SK-N-SH (cell line): ENCODE data around the gene ANO3. TPM values are rescaled to one million over a fixed set of nuclear protein-coding genes. Genes with fewer than 3 reads are reported as not detected.

Experiments used
- CTCF ChIA-PET: fragments of 300-600, 350-600 bp; formaldehyde crosslinking; extraction: SDS; loops from one replicate; lab custom pipeline; 2021; lab: Yijun Ruan, JAX
- POLR2A ChIA-PET: fragments of 350-600 bp; sonication (Branson Sonifier 250); formaldehyde crosslinking; extraction: SDS; loops from one replicate; lab custom pipeline; 2020; ENCODE audit warnings: antibody characterized with exemption, inconsistent platforms; lab: Yijun Ruan, JAX
- DNase-seq: peaks from one replicate; pipeline ENCODE4 v3.0.0; 2012
- H2AFZ ChIP-seq: fragments of 200-600 bp; sonication (generic); 2 replicates; pipeline ENCODE4 v1.8.1; 2016; ENCODE audit warnings: antibody characterized with exemption, mild to moderate bottlenecking, low read depth
- H3F3A ChIP-seq: fragments of 200-600 bp; sonication (generic); replicated peaks from 2 replicates; pipeline ENCODE3; 2016; ENCODE audit warnings: antibody characterized with exemption, mild to moderate bottlenecking; ENCODE audit not compliant: insufficient read depth
- H3K27ac ChIP-seq, 2 experiments: fragments of 200-500 bp in 1 of 2; fragments of 200-600 bp in 1 of 2; sonication (Bioruptor generic) in 1 of 2; sonication (generic), shearing (Covaris generic) in 1 of 2; 2 replicates each; pipeline versions ENCODE4 v1.5.1 to v1.6.1; 2014 to 2016; ENCODE audit warnings: low read depth in 2 of 2, inconsistent platforms in 1 of 2, low read length in 1 of 2, mild to moderate bottlenecking in 1 of 2, mixed read lengths in 1 of 2
- H3K27me3 ChIP-seq: fragments of 200-600 bp; sonication (generic), shearing (Covaris generic); 2 replicates; pipeline ENCODE4 v1.6.1; 2016; ENCODE audit warnings: mixed run types; ENCODE audit not compliant: insufficient read depth
- H3K36me3 ChIP-seq, 2 experiments: fragments of 200-500 bp in 1 of 2; fragments of 200-600 bp in 1 of 2; sonication (Bioruptor generic) in 1 of 2; sonication (generic) in 1 of 2; replicated peaks in 1 of 2; 2 replicates each; pipeline versions ENCODE3 to v1.5.1; 2014 to 2016; ENCODE audit warnings: low read length in 1 of 2, mild to moderate bottlenecking in 1 of 2; ENCODE audit not compliant: insufficient read depth in 2 of 2, control insufficient read depth in 1 of 2
- H3K4me1 ChIP-seq, 2 experiments: fragments of 200-500 bp in 1 of 2; fragments of 200-600 bp in 1 of 2; sonication (Bioruptor generic) in 1 of 2; sonication (generic), shearing (Covaris generic) in 1 of 2; 2 replicates each; pipeline versions ENCODE4 v1.5.1 to v1.6.1; 2014 to 2016; ENCODE audit warnings: low read depth in 1 of 2, low read length in 1 of 2, mixed run types in 1 of 2; ENCODE audit not compliant: insufficient read depth in 2 of 2, control insufficient read depth in 1 of 2
- H3K4me2 ChIP-seq: fragments of 200-600 bp; sonication (generic), shearing (Covaris generic); 2 replicates; pipeline ENCODE4 v1.6.1; 2017; ENCODE audit warnings: mixed run types
- H3K4me3 ChIP-seq, 2 experiments: fragments of 200-500 bp in 1 of 2; fragments of 200-600 bp in 1 of 2; sonication (Bioruptor generic) in 1 of 2; sonication (generic), shearing (Covaris generic) in 1 of 2; 2 replicates each; pipeline versions ENCODE4 v1.5.1 to v1.8.1; 2014 to 2016; ENCODE audit warnings: low read depth in 2 of 2, inconsistent platforms in 1 of 2, low read length in 1 of 2, mild to moderate bottlenecking in 1 of 2, mixed read lengths in 1 of 2, moderate library complexity in 1 of 2
- H3K79me2 ChIP-seq: fragments of 200-600 bp; sonication (generic); 2 replicates; pipeline ENCODE4 v1.8.1; 2017; ENCODE audit warnings: mild to moderate bottlenecking; ENCODE audit not compliant: insufficient read depth
- H3K9ac ChIP-seq: fragments of 200-600 bp; sonication (generic); 2 replicates; pipeline ENCODE4 v1.6.1; 2017; ENCODE audit warnings: mixed run types
- H3K9me2 ChIP-seq: fragments of 200-600 bp; sonication (generic); 2 replicates; pipeline ENCODE4 v1.6.1; 2017; ENCODE audit warnings: mixed run types
- H3K9me3 ChIP-seq: fragments of 200-600 bp; sonication (generic); 2 replicates; pipeline ENCODE4 v1.6.1; 2017; ENCODE audit warnings: mixed run types, mild to moderate bottlenecking, moderate library complexity
- H4K20me1 ChIP-seq: fragments of 200-600 bp; sonication (generic); 2 replicates; pipeline ENCODE4 v1.6.1; 2017; ENCODE audit warnings: mild to moderate bottlenecking, mixed run types; ENCODE audit not compliant: insufficient read depth
- CTCF ChIP-seq: fragments of 200-600 bp; sonication (generic); IDR thresholded peaks from 2 replicates; pipeline ENCODE4 v1.6.1; 2017; ENCODE audit warnings: antibody characterized with exemption, mild to moderate bottlenecking, moderate library complexity
- ELF1 ChIP-seq: IDR thresholded peaks from 2 replicates; pipeline ENCODE4 v1.4.0; 2012
- EP300 ChIP-seq, 2 experiments: IDR thresholded peaks; 2 replicates each; pipeline versions ENCODE4 v1.4.0 to v1.6.1; 2012; ENCODE audit warnings: borderline replicate concordance in 1 of 2, low read depth in 1 of 2, low read length in 1 of 2
- EZH2phosphoT487 ChIP-seq: fragments of 200-600 bp; sonication (generic); IDR thresholded peaks from 2 replicates; pipeline ENCODE4 v1.6.1; 2017; ENCODE audit warnings: low read depth, mixed run types, mild to moderate bottlenecking, antibody characterized with exemption, moderate library complexity, borderline replicate concordance
- FOSL2 ChIP-seq: IDR thresholded peaks from 2 replicates; pipeline ENCODE4 v1.4.0; 2012; ENCODE audit warnings: low read depth, mild to moderate bottlenecking, moderate library complexity, borderline replicate concordance
- FOXM1 ChIP-seq: IDR thresholded peaks from 2 replicates; pipeline ENCODE4 v1.4.0; 2012; ENCODE audit warnings: low read depth, mild to moderate bottlenecking
- MXI1 ChIP-seq: IDR thresholded peaks from 2 replicates; pipeline ENCODE4 v1.6.1; 2012; ENCODE audit warnings: mild to moderate bottlenecking, low read depth, low read length, improper control_type of control experiment
- NRF1 ChIP-seq: IDR thresholded peaks from 2 replicates; pipeline ENCODE4 v1.6.1; 2012; ENCODE audit warnings: low read depth, mild to moderate bottlenecking, low read length
- PBX3 ChIP-seq: IDR thresholded peaks from 2 replicates; pipeline ENCODE4; 2012
- RCOR1 ChIP-seq: fragments of 150-350 bp; IDR thresholded peaks from 2 replicates; pipeline ENCODE4 v1.6.1; 2017; ENCODE audit warnings: antibody characterized with exemption, low read length
- RFX5 ChIP-seq: IDR thresholded peaks from 2 replicates; pipeline ENCODE4 v1.6.1; 2012; ENCODE audit warnings: mild to moderate bottlenecking, improper control_type of control experiment, low read length
- SMC3 ChIP-seq: IDR thresholded peaks from 2 replicates; pipeline ENCODE4 v1.6.1; 2012; ENCODE audit warnings: low read depth, low read length, improper control_type of control experiment
- TAF1 ChIP-seq: IDR thresholded peaks from 2 replicates; pipeline ENCODE4 v1.6.1; 2012; ENCODE audit warnings: low read depth, mild to moderate bottlenecking, low read length, moderate library complexity, borderline replicate concordance
- USF1 ChIP-seq: IDR thresholded peaks from 2 replicates; pipeline ENCODE4 v1.4.0; 2012; ENCODE audit warnings: low read depth, borderline replicate concordance
- USF2 ChIP-seq: fragments of 150-350 bp; IDR thresholded peaks from 2 replicates; pipeline ENCODE4 v1.6.1; 2017; ENCODE audit warnings: antibody characterized with exemption, low read length, low read depth, borderline replicate concordance
- WGBS: methylation state at CpG from one replicate; pipeline ENCODE4 v1.1.6; 2017; ENCODE audit warnings: low lambda C conversion rate; 5-methylcytosine and 5-hydroxymethylcytosine counted together
- polyA plus RNA-seq, 3 experiments: library from polyadenylated mRNA; depleted of rRNA; stranded (reverse); fragments of >200 nt; gene quantifications; 2 replicates each; pipeline ENCODE4 v1.2.3, GENCODE V29; 2012
- TF ChIP-seq, protein P1 (sequence below): IDR thresholded peaks from 2 replicates; pipeline ENCODE4 v1.6.1; 2012; ENCODE audit warnings: mild to moderate bottlenecking, low read depth, low read length, moderate library complexity

The ANO3 gene
- polyA plus RNA-seq, 1 of the 3 experiments (the other 2 are of a cell fraction) = 0.13 TPM

GRCh38 chr11:26662916-26663315 is 331.0 kb downstream of the ANO3 start:
- ChIA-PET POLR2A (no interaction called here), CTCF (no interaction called here)
- Histone ChIP-seq H3K4me1 (no peaks in the 10 kb centered on the region; a peak in 1 of 4 replicates), H2AFZ (no peak overlapping the region), H3F3A (no peaks in the 10 kb centered on the region), H4K20me1 (no peaks in the 10 kb centered on the region), H3K27me3 (no peaks in the 10 kb centered on the region), H3K27ac (no peak overlapping the region), H3K36me3 (no peaks in the 10 kb centered on the region), H3K4me2 (no peak overlapping the region), H3K9me3 (no peaks in the 10 kb centered on the region), H3K9ac (no peak overlapping the region), H3K79me2 (no peaks in the 10 kb centered on the region), H3K4me3 (no peak overlapping the region), H3K9me2 (no peaks in the 10 kb centered on the region)
- 76% methylated on average over 1 of the region's 1 CpG for WGBS
- no peak for DNase-seq
- no peak for TF ChIP-seq RCOR1
- no peak for TF ChIP-seq RFX5
- TF ChIP-seq FOXM1 = no peak
- TF ChIP-seq EZH2phosphoT487 = no peak
- TF ChIP-seq FOSL2 = no peak
- no peak for TF ChIP-seq MXI1
- no peak for TF ChIP-seq PBX3
- TF ChIP-seq USF2 = no peak
- no peak for TF ChIP-seq NRF1
- TF ChIP-seq USF1 = no peak
- TF ChIP-seq, protein P1, sequence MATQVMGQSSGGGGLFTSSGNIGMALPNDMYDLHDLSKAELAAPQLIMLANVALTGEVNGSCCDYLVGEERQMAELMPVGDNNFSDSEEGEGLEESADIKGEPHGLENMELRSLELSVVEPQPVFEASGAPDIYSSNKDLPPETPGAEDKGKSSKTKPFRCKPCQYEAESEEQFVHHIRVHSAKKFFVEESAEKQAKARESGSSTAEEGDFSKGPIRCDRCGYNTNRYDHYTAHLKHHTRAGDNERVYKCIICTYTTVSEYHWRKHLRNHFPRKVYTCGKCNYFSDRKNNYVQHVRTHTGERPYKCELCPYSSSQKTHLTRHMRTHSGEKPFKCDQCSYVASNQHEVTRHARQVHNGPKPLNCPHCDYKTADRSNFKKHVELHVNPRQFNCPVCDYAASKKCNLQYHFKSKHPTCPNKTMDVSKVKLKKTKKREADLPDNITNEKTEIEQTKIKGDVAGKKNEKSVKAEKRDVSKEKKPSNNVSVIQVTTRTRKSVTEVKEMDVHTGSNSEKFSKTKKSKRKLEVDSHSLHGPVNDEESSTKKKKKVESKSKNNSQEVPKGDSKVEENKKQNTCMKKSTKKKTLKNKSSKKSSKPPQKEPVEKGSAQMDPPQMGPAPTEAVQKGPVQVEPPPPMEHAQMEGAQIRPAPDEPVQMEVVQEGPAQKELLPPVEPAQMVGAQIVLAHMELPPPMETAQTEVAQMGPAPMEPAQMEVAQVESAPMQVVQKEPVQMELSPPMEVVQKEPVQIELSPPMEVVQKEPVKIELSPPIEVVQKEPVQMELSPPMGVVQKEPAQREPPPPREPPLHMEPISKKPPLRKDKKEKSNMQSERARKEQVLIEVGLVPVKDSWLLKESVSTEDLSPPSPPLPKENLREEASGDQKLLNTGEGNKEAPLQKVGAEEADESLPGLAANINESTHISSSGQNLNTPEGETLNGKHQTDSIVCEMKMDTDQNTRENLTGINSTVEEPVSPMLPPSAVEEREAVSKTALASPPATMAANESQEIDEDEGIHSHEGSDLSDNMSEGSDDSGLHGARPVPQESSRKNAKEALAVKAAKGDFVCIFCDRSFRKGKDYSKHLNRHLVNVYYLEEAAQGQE = no peak
- no peak for TF ChIP-seq TAF1
- TF ChIP-seq ELF1 = no peak
- TF ChIP-seq SMC3 = no peak
- no peak for TF ChIP-seq EP300 (IDR thresholded peaks at IDR 0.05; ENCODE audit: borderline replicate concordance in 1 of 2, low read depth in 1 of 2, low read length in 1 of 2)
- no peak for TF ChIP-seq CTCF
